HG02852 (cell line): ENCODE measurements around the gene CPM.

ENCODE experiments used
- ATAC-seq: cut with Tn5 transposase; IDR thresholded peaks from one replicate; pipeline ENCODE4 v1.9.1; 2021; ENCODE audit warnings: mild to moderate bottlenecking, moderate library complexity; ENCODE audit not compliant: unreplicated experiment

The CPM gene

DNA sequence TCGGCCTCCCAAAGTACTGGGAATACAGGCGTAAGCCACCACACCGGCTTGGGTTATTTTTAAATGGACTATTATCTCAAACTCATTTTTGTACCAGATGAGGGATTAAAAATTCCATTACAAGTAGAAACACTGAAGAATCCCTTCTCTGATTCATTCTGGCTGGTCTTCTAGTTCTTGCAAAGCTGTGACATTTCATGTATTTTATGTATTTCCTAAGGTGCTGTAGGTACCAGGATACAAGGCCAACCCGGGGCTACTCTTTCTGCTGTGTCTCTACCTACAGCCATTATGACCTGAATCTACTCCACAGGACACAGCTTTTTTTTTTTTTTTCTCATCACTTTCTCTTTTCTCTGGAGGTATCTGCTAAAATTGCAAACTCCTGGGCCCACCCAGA lies 24.9 kb downstream of the CPM start:
- no peak for ATAC-seq

DNA sequence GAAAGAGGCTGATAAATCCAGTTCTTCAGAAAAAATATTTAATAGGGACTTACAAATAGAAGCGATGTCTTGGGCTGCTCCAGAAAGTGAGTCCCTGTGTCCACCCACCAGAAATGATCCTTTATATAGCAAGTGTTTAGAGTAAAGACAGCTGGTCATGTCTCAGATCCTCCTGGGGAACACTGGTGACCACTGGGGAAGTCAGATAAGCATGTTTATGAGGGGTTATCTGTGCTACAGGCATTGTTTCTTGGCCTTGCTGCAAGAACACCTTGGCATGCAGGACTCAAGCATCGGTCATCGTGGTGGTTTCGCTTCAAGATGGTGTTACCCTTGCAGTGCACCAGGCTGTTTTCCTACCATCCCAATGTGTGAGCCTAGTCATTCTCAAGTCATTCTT lies 27.2 kb downstream of the CPM start:
- no peak for ATAC-seq

GRCh38 chr12:68904351-68904962 lies 28.5 kb downstream of the CPM start:
- no peak for ATAC-seq

DNA sequence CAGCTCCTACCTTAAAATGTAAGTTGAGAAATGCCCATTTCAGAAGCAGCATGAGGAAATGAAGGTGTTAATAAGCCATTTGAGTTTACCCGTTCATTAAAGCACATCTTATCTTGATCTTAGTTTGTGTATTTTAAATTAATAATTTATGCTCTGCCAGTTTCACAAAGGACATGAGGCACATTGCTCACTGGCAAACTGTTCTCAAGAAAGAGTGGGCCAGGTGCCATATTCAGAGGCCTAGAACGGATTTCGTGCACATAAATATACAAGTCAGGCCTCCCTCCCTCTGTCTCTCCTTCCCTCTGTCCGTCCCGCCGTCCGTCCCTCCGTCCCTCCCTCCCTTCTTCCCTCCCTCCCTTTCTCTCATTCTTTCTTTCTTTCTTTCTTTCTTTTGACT lies 29.5 kb downstream of the CPM start:
- no peak for ATAC-seq

GRCh38 chr12:68901551-68901950 lies 31.4 kb downstream of the CPM start:
- no peak for ATAC-seq

- ATAC-seq: no peak
Measured at GRCh38 chr12:68901145-68901544, 31.8 kb downstream of the CPM start.

GRCh38 chr12:68900241-68900640 lies 32.7 kb downstream of the CPM start:
- ATAC-seq: no peak

DNA sequence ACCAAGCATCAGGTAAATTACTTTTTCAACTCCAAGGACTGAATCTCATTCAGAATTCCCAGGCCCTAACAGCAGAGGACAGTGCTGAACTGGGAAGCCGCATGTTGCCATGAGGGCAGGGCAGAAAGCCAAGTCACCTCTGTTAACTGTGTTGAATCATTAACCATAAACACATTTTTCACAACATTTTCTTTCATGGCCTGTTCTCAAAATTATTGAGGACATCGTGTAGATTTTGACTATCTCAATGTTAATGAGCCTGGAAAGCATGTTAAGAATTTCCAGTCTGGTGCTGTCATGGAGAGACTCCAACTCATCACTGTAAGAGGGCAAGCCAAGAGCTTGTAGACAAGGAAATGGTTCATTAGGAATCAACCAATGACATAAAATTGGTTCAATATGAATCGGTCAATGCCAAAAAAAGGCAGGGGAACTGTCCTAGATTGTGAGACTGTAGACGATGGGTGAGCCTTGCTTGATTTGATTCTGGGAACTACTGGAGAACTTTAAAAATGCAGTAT lies 33.7 kb downstream of the CPM start:
- ATAC-seq: no peak

DNA sequence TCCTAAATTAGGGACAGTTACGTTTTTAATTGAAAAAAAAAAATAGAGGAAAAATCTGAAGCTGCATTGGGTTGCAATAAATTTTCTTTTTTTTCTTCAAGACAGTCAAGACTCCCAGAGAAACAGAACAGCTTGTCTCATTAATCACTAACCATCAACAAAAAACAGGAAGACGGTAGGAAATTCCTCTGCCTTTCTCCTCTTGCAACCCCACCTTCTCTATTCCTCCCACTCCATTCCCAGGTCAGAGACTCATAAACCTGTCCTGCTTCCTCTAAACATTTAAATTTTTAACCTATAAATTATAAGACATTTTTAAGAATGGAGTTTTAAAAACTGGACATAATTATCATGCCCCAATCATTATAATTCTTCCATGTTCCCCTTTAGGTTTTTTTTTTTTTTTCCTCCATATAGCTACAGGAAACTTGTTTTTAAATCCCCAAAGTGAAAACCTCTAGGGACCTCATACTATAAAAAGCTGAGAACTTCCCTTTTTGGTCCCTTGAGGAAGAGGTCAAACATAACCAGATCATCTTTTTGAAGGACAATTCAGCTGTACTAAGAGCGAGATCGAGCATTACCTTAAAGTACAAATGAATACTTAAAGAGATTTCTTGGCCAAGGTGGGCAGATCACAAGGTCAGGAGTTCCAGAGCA lies 36.0 kb downstream of the CPM start:
- ATAC-seq: no peak

- no peak for ATAC-seq
Measured at GRCh38 chr12:68894276-68894855, 38.6 kb downstream of the CPM start.

- ATAC-seq: no peak
Measured at GRCh38 chr12:68893741-68894140, 39.2 kb downstream of the CPM start.

GRCh38 chr12:68893201-68893600 lies 39.8 kb downstream of the CPM start:
- no peak for ATAC-seq

DNA sequence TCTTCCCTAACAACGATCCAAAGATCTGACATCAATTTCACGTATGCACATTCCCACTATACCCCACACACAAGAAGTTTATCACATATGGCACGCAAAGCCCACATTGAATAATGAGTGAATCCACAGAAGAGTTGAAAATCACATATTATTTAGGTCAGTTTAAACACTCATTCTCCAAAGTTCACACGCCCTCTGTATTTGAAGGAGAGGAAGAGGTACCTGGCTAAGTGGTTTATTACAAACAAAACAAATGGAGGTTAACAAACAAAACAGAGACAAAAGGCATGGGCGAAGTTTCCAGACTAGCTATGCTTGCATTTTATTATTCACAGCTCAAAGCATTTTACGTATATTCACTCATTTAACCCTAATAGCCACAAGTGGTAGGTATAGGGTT lies 41.8 kb downstream of the CPM start:
- no peak for ATAC-seq

- ATAC-seq: no peak
Measured at GRCh38 chr12:68890701-68891113, 42.3 kb downstream of the CPM start.

DNA sequence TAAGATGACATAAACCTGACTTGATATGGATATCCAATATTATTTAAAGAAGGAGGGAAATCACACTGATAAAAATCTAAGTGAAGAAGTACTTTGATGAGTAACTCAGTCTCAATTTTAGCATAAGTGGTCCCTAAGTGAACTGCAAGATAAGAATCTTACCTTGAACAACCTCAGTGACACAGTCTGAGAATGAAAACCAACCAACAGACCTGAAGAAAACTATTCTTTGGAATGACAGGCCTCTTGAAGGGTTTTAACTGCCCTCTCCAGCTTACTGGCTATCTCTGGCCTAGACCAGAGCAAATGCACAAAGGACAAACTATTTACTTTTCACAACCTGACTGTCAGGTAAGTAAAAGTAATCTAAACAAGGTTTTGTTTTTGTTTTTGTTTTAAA lies 44.7 kb downstream of the CPM start:
- no peak for ATAC-seq

DNA sequence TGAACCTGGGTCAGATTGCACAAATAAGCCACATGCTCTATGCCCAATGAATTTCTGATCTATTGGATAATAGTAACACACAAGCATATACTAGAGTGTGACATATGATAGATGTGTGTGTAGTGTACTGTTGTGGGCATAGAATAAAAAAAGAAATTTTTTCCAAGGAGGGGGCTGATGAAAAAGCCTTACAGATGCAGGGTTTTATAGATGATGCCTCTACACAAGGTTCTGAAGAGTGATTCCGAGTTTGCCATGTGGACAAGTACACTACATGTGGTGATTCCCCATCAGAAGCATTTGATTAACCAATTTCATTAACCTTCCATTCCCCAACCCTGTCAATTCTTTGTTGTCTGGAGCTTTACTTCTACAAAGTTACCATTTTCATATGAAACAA lies 45.3 kb downstream of the CPM start:
- ATAC-seq: no peak

- no peak for ATAC-seq
Measured at GRCh38 chr12:68886636-68887572, 46.1 kb downstream of the CPM start.

- ATAC-seq: no peak
Measured at GRCh38 chr12:68885381-68885780, 47.6 kb downstream of the CPM start.

- ATAC-seq: no peak
Measured at GRCh38 chr12:68884251-68884650, 48.7 kb downstream of the CPM start.

GRCh38 chr12:68883151-68883550 lies 49.8 kb downstream of the CPM start:
- ATAC-seq: no peak

GRCh38 chr12:68882251-68882964 lies 50.6 kb downstream of the CPM start:
- ATAC-seq: no peak
